ENCODE data around the gene KCNG2. TPM values are rescaled to one million over a fixed set of nuclear protein-coding genes. Genes with fewer than 3 reads are reported as not detected.

The KCNG2 gene
- total RNA-seq, 2 experiments from 2014 or later: not detected

DNA sequence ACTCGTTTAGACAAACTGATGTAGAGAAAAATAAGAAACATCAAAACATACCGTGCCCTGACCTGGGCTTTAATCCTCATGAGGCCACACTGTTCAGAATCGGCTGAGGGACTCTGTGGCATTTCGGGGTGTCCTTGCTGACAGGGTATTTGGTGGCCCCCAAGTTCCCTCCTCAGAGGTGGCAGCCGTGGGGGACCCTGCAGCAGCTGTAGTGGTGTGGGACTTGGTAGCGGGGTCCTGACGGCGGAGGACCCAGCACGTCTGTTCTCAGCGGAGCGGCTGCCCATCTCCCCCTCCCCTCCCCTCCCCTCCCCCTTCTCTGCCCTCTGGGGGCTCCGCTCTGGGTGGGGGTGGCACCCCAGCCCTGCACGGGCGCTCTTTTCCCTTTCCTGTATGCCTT is 18.4 kb downstream of the KCNG2 start:
- no peak overlapping the region for H3K27ac Mint-ChIP-seq
- CTCF ChIA-PET: no interaction called here
- no peaks in the 10 kb centered on the region for H3K36me3 Mint-ChIP-seq
- intact Hi-C loops (cut with micrococcal nuclease): no loop called here
- no peak overlapping the region for H3K4me3 Mint-ChIP-seq
- POLR2A ChIA-PET: no interaction called here
- no peak for DNase-seq
- H3K27me3 Mint-ChIP-seq: peaks cover 11% of the 10 kb centered on the region
- H3K9me3 Mint-ChIP-seq: no peaks in the 10 kb centered on the region
- H3K4me1 Mint-ChIP-seq (ENCODE audit: low read depth): no peaks in the 10 kb centered on the region

DNA sequence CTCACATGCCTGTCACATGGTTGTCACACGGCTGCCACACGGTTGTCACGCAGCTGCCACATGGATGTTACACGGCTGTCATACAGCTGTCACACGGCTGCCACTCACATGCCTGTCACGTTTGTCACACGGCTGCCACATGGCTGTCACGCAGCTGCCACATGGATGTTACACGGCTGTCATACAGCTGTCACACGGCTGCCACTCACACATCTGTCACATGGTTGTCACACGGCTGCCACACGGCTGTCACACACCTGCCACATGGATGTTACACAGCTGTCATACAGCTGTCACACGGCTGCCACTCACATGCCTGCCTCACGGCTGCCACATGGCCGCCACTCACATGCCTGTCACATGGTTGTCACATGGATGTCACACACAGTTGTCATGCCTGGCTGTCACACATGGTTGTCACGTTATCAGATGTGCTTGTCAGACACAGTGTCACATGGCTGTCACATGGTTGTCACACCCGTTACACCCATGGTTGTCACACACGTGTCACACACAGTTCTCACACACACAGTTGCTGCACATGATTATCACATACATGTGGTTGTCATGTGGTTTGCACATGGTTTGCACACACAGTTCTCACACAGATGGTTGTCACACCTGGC is 19.4 kb downstream of the KCNG2 start:
- no peak for DNase-seq
- Mint-ChIP-seq H3K36me3 (no peaks in the 10 kb centered on the region), H3K4me3 (no peak overlapping the region), H3K4me1 (ENCODE audit: low read depth) (no peaks in the 10 kb centered on the region), H3K27me3 (peaks cover 8% of the 10 kb centered on the region), H3K9me3 (no peaks in the 10 kb centered on the region), H3K27ac (no peak overlapping the region)
- ChIA-PET POLR2A (no interaction called here), CTCF (no interaction called here)
- intact Hi-C loops (cut with micrococcal nuclease): no loop called here

DNA sequence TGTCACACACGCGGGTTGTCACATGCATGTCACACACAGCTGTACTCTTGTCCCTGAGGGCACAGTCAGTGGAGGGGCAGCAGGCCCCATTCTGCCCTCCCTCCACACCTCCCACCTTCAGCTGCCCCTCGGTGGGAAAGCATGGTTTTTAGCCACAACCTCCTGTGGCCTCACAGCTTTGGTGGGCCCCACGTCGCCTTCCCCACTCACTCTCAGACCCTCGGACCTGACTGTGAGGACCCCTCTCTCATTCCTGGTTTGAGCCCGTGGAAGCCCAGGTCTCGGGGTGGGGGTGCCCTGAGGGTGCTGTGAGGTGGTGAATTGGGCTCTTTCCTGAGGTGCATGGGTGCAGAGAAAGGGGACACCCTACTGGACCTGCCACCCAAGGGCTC is 19.9 kb downstream of the KCNG2 start:
- no peaks in the 10 kb centered on the region for H3K4me1 Mint-ChIP-seq (ENCODE audit: low read depth)
- POLR2A ChIA-PET: no interaction called here
- intact Hi-C loops (cut with micrococcal nuclease): no loop called here
- H3K9me3 Mint-ChIP-seq: no peaks in the 10 kb centered on the region
- CTCF ChIA-PET: no interaction called here
- H3K27me3 Mint-ChIP-seq: peaks cover 8% of the 10 kb centered on the region
- no peak for DNase-seq
- no peak overlapping the region for H3K4me3 Mint-ChIP-seq
- no peak overlapping the region for H3K27ac Mint-ChIP-seq
- H3K36me3 Mint-ChIP-seq: no peaks in the 10 kb centered on the region

DNA sequence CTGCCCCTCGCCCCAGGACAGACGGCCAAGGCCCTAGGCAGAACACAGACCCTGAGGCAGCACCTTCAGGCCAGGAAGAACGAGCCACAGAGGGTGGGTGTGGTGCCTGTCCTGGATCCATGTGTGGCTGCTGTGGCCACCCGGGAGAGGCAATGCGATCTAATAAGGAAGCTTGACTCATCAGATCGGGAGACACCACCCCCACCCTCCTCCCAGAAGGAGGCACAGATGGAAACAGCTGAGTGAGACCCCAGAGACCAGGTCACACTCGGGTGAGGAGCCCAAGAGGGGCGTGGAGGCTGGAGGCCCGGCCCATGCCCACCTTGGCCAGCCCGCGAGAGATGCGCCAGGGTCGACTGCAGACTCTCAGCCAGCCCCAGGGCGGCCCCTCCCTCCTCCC is 20.3 kb downstream of the KCNG2 start:
- no peak for DNase-seq
- no peak overlapping the region for H3K4me3 Mint-ChIP-seq
- ChIA-PET CTCF (no interaction called here), POLR2A (no interaction called here)
- H3K36me3 Mint-ChIP-seq: no peaks in the 10 kb centered on the region
- H3K27ac Mint-ChIP-seq: no peak overlapping the region
- peaks cover 8% of the 10 kb centered on the region for H3K27me3 Mint-ChIP-seq
- intact Hi-C loops (cut with micrococcal nuclease): no loop called here
- no peaks in the 10 kb centered on the region for H3K4me1 Mint-ChIP-seq (ENCODE audit: low read depth)
- no peaks in the 10 kb centered on the region for H3K9me3 Mint-ChIP-seq

DNA sequence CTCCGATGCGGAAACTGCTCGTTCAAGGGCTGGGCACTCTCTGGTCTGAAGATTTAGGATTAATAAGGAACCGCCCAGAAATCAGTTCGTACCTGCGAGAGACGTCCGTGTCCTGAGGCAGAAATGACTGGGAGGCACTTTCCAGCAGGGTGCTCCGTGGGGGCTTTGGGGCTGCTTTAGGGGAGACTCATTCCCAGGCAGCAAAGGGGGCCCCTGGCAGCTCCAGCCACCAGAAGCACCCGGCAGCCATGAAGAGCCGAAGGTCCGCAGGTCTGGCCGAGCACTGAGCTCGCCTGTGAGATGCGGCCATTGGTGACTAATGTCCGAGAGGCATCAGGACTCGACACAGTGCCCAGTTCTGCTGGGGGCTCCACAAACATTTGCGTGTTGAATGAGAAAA is 20.9 kb downstream of the KCNG2 start:
- ChIA-PET POLR2A (no interaction called here), CTCF (no interaction called here)
- DNase-seq: no peak
- no peaks in the 10 kb centered on the region for H3K9me3 Mint-ChIP-seq
- peaks cover 4% of the 10 kb centered on the region for H3K27me3 Mint-ChIP-seq
- no peaks in the 10 kb centered on the region for H3K36me3 Mint-ChIP-seq
- no peak overlapping the region for H3K27ac Mint-ChIP-seq
- intact Hi-C loops (cut with micrococcal nuclease): no loop called here
- no peak overlapping the region for H3K4me3 Mint-ChIP-seq
- no peaks in the 10 kb centered on the region for H3K4me1 Mint-ChIP-seq (ENCODE audit: low read depth)

DNA sequence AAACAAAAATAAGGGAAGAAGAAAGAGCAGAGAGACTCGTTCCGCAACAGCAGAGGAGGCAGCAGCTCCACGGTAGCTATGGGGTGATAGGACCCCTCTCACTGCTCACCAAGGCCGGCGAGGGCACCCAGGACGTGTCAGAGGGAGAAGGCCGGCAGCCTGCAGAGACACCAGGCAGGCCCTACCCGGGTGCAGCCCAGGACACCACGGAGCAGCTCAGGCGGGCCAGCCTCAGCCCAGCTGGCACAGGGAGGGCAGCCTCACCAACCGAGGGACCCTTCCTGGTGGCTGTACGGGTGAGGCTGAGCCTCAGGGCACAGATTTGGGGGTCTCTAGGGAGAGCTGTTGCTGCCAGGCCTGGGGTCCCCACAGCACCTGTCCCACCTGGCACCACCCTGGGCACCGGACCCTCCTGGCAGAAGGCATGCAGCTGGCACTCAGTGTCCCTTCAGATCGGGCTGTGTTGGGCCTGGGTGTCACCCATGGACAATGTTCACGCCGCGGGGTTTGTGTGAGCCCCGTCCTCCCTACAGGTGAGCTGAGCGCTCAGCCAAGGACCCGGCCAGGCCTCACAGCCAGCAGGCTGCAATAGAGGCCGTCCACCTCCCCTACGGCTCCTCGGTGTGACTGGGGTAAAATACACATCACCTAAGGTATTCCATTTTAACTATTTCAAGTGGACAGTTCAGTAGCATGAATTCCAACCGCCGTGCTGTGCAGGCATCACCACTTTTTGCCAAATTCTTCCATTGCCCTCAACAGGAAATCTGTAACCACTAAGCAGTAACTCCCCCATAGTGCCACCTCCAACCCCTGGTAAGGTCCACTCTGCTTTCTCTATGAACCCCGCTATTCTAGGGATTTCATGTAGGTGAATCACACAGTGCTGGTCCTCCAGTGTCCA is 21.6 kb downstream of the KCNG2 start:
- no peaks in the 10 kb centered on the region for H3K4me1 Mint-ChIP-seq (ENCODE audit: low read depth)
- peaks cover 3% of the 10 kb centered on the region for H3K27me3 Mint-ChIP-seq
- intact Hi-C loops (cut with micrococcal nuclease): no loop called here
- H3K36me3 Mint-ChIP-seq: no peaks in the 10 kb centered on the region
- no peak overlapping the region for H3K4me3 Mint-ChIP-seq
- no peaks in the 10 kb centered on the region for H3K9me3 Mint-ChIP-seq
- POLR2A ChIA-PET: no interaction called here
- CTCF ChIA-PET: no interaction called here
- DNase-seq: no peak
- H3K27ac Mint-ChIP-seq: no peak overlapping the region

DNA sequence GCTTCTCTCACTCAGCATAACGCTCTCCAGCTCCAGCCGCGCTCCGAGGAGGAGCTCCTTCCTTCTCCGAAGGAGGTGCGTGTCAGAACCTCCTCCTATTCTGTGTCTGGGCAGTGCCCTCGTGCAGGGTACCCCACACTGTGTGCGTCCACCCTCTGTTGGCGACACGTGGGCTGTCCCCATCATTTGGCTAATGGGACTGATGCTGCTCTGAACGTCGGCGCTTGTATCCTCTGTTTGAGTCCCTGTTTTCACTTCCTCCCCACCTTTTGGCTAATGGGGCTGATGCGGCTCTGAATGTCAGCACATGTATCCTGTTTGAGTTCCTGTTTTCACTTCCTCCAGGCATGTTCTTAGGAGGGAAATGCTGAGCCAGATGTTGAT is 22.2 kb downstream of the KCNG2 start:
- CTCF ChIA-PET: no interaction called here
- intact Hi-C loops (cut with micrococcal nuclease): no loop called here
- Mint-ChIP-seq H3K9me3 (no peaks in the 10 kb centered on the region), H3K4me1 (ENCODE audit: low read depth) (no peaks in the 10 kb centered on the region), H3K36me3 (no peaks in the 10 kb centered on the region), H3K4me3 (no peak overlapping the region), H3K27ac (no peak overlapping the region), H3K27me3 (peaks cover 3% of the 10 kb centered on the region)
- POLR2A ChIA-PET: no interaction called here
- DNase-seq: no peak

DNA sequence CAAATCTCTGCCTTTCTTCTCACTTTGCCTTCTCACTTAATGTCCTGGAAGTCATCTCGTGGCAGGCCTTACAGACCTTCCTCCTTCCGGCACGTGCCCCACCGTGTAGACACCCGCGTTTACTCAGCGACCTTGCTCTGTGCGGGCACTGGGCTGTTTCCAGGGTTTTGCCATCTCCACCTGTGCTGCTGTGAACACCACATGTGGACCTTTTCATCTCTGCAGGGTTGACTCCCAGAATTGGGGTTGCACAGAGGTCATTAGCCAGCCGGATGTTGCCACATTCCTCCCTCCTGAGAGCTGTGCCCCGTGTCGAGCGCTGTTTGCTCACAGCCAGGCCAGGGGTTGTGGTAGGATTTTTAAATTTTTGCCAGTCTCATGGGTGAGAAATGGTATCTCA is 25.4 kb downstream of the KCNG2 start:
- Mint-ChIP-seq H3K4me1 (ENCODE audit: low read depth) (no peaks in the 10 kb centered on the region), H3K9me3 (no peaks in the 10 kb centered on the region), H3K27ac (no peak overlapping the region), H3K36me3 (no peaks in the 10 kb centered on the region), H3K4me3 (no peak overlapping the region), H3K27me3 (peaks cover 3% of the 10 kb centered on the region)
- POLR2A ChIA-PET: no interaction called here
- DNase-seq: no peak
- CTCF ChIA-PET: no interaction called here
- intact Hi-C loops (cut with micrococcal nuclease): no loop called here

DNA sequence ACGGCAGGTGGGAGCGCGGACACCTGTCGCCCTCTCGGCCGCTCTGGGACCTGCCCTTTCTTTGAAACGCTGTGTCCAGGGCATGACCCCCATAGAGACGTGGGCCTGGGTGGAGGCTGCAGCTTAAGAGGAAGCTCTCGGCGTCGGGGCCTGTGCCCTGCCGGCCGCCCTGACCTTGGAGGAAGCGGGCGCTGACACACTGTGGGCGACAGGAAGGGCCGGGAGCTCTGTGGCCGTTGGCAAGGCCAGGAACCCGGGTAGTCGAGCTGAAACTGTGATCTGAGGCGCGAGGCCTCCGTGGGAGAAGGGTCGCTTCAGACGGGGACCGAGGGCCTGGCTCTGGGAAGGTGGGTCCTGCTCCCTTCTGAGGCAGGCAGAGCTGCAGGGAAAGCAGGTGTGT is 28.2 kb downstream of the KCNG2 start:
- ChIA-PET POLR2A (no interaction called here), CTCF (no interaction called here)
- H3K27ac Mint-ChIP-seq: no peak overlapping the region
- DNase-seq: no peak
- no peaks in the 10 kb centered on the region for H3K36me3 Mint-ChIP-seq
- peaks cover under 1% of the 10 kb centered on the region for H3K27me3 Mint-ChIP-seq
- H3K4me1 Mint-ChIP-seq (ENCODE audit: low read depth): no peaks in the 10 kb centered on the region
- no peak overlapping the region for H3K4me3 Mint-ChIP-seq
- H3K9me3 Mint-ChIP-seq: no peaks in the 10 kb centered on the region
- intact Hi-C loops (cut with micrococcal nuclease): no loop called here

DNA sequence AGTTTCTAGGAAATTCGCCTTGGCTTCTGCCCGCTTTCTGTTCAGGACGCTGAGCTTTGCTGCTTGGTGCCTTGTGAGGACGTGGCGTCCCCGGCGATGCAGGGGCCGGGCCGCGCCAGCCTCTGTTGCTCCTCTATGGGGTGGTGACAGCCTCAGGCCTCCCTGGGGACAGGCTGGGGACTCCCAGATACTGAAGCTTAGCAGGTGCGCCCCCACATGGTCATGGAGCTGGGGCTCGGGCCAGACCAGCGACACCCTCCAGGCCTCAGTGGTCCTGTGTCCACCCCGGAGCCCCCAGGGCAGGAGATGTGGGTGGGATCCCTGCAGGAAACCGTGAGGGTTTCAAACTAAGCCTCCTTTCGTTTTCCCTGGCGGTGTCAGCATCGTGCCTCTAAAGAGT is 29.2 kb downstream of the KCNG2 start:
- intact Hi-C loops (cut with micrococcal nuclease): no loop called here
- Mint-ChIP-seq H3K4me3 (no peak overlapping the region), H3K9me3 (no peaks in the 10 kb centered on the region), H3K36me3 (no peaks in the 10 kb centered on the region), H3K27me3 (no peaks in the 10 kb centered on the region), H3K4me1 (ENCODE audit: low read depth) (no peaks in the 10 kb centered on the region), H3K27ac (no peak overlapping the region)
- ChIA-PET CTCF (no interaction called here), POLR2A (no interaction called here)
- DNase-seq: no peak

DNA sequence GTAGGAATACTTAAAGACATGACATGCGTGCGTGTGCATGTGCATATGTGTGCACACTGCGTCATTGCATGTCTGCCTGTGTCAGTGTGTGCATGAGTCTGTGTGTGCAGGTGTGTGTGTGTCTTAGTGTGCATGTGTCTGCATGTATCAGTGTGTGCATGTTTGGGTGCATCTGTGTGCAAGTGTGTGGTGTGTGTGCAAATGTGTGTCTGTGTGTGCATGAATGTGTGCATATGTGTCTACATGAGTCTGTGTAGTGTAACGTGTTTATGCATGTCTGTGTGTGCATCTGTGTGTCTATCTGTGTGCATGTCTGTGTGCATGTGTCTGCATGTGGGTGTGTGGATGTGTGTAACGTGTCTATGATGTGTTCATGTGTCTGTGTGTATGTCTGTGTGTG is 30.5 kb downstream of the KCNG2 start:
- intact Hi-C loops (cut with micrococcal nuclease): no loop called here
- POLR2A ChIA-PET: no interaction called here
- Mint-ChIP-seq H3K27me3 (no peaks in the 10 kb centered on the region), H3K4me3 (no peak overlapping the region), H3K36me3 (no peaks in the 10 kb centered on the region), H3K9me3 (no peaks in the 10 kb centered on the region), H3K27ac (no peak overlapping the region), H3K4me1 (ENCODE audit: low read depth) (no peaks in the 10 kb centered on the region)
- no peak for DNase-seq
- CTCF ChIA-PET: no interaction called here

DNA sequence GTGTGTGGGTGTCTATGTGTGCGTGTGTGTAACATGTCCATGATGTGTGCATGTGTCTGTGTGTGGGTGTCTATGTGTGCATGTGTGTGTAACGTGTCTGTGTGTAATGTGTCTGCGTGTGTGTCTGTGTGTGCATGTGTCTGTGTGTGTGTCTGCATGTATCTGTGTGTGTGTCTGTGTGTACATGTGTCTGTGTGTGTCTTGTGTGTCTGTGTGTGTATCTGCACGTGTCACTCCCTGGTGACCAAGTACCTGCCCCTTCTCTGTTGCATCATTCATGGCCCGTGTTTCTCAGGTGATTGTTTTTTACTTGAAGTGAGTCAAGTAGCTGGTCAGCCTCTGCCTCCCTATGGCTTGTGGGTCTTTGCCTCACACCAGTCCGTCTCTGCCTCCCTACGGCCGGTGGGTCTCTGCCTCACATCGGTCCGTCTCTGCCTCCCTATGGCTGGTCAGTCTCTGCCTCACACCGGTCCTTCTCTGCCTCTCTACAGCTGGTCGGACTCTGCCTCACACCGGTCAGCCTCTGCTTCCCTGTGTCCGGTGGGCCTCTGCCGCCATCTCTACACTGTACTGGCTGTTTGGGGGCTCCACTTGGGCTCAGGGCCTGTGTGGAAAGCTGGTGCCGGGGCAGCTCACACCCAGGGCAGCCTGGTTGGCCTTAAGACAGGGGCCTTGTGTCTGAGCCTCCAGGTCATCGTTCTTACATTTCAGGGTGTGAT is 31.6 kb downstream of the KCNG2 start:
- no peak for DNase-seq
- no peak overlapping the region for H3K27ac Mint-ChIP-seq
- ChIA-PET CTCF (no interaction called here), POLR2A (no interaction called here)
- no peak overlapping the region for H3K4me3 Mint-ChIP-seq
- no peaks in the 10 kb centered on the region for H3K9me3 Mint-ChIP-seq
- peaks cover 6% of the 10 kb centered on the region for H3K27me3 Mint-ChIP-seq
- no peaks in the 10 kb centered on the region for H3K36me3 Mint-ChIP-seq
- intact Hi-C loops (cut with micrococcal nuclease): no loop called here
- no peaks in the 10 kb centered on the region for H3K4me1 Mint-ChIP-seq (ENCODE audit: low read depth)

DNA sequence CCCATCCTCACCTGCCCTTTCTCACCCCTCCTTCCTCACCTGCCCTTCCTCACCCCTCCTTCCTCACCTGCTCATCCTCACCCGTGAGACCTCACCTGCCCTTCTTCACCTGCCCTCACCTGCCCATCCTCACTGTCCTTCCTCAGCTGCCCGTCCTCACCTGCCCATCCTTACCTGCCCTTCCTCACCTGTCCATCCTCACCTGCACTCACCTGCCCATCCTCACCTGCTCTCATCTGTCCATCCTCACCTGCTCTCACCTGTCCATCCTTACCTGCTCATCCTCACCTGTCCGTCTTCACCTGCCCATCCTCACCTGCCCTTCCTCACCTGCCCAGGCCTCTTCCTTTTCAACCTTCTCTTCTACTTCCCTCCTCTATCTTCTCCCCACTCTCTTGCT is 34.4 kb downstream of the KCNG2 start:
- POLR2A ChIA-PET: no interaction called here
- intact Hi-C loops (cut with micrococcal nuclease): no loop called here
- Mint-ChIP-seq H3K9me3 (no peaks in the 10 kb centered on the region), H3K4me3 (no peak overlapping the region), H3K27ac (no peak overlapping the region), H3K4me1 (ENCODE audit: low read depth) (no peaks in the 10 kb centered on the region), H3K27me3 (peaks cover 23% of the 10 kb centered on the region), H3K36me3 (no peaks in the 10 kb centered on the region)
- CTCF ChIA-PET: no interaction called here
- no peak for DNase-seq

Data from activated CD4-positive, alpha-beta memory T cell treated with anti-CD3 and anti-CD28 coated beads for 36 hours (primary cell).